ENCODE data around the gene SRGAP1.

DNA sequence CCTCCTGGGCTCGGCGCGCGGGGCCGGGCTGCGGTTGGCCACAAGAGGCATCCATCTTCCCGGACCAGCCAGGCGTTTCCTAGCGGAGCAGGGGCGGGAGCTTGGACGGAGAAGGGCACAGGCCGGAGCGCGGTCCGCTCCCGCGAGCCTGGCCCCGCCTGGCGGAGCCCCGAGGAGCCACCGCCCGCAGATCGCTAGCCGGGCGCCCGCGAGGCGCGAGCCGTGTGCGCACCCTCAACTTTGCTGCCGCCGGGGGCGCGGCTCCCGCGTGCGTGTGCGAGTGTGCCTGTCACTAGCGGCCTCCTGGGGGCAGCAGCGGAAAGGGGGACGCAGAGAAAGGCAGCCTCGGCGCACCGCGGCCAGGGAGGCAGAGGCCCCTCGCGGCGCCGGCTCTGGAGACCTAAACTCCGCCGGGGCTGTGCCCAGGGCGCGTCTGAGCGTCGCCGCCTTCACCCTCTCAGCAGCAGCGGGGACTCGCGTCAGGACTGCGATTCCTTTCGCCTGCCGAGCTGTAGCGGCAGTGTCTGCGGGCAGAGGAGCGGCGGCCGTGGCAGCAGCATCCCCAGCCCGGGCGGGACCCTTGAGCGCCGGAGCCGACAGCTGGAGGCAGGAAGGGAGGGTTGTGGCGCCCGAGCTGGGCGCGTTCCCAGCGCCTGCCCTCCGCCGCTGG, 644 bp upstream of the SRGAP1 start:
- TF ChIP-seq, protein P1, sequence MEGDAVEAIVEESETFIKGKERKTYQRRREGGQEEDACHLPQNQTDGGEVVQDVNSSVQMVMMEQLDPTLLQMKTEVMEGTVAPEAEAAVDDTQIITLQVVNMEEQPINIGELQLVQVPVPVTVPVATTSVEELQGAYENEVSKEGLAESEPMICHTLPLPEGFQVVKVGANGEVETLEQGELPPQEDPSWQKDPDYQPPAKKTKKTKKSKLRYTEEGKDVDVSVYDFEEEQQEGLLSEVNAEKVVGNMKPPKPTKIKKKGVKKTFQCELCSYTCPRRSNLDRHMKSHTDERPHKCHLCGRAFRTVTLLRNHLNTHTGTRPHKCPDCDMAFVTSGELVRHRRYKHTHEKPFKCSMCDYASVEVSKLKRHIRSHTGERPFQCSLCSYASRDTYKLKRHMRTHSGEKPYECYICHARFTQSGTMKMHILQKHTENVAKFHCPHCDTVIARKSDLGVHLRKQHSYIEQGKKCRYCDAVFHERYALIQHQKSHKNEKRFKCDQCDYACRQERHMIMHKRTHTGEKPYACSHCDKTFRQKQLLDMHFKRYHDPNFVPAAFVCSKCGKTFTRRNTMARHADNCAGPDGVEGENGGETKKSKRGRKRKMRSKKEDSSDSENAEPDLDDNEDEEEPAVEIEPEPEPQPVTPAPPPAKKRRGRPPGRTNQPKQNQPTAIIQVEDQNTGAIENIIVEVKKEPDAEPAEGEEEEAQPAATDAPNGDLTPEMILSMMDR (IDR thresholded peaks at IDR 0.05): peak; percentile 76
- TF ChIP-seq EZH2 (IDR thresholded peaks at IDR 0.05): no peak
